ENCODE results near the gene HNRNPA3.

- no peak for TF ChIP-seq CTCF (IDR thresholded peaks at IDR 0.05; ENCODE audit: insufficient read depth, low read length, poor library complexity, severe bottlenecking)
- TF ChIP-seq EZH2phosphoT487 (conservative IDR thresholded peaks at IDR 0.05; ENCODE audit: low read length), result no peak
Measured at GRCh38 chr2:177217247-177217843, 4.8 kb downstream of the HNRNPA3 start.
